Stimulated activated CD8-positive, alpha-beta memory T cell treated with anti-CD3 and anti-CD28 coated beads, Interleukin-12 subunit alpha, Interleukin-12 subunit beta, amount 100 ng/mL, for 4 hours (primary cell): ENCODE data around the gene NUP43.
A peak's percentile ranks its signal among the peaks of the same experiment; 100 is the strongest.
"Not testable (repeated sequence)": the region's sequence is repeated elsewhere in the genome, so short reads cannot be mapped to it uniquely, and the experiment has no call there.

Experiments
- DNase-seq: peaks from one replicate; pipeline ENCODE4 v3.0.0-alpha.2; 2020; ENCODE audit warnings: low read depth

The NUP43 gene

GRCh38 chr6:149749082-149749593, 2.8 kb upstream of the NUP43 start:
- not testable (repeated sequence) for DNase-seq

GRCh38 chr6:149745252-149745651, 1.1 kb downstream of the NUP43 start:
- not testable (repeated sequence) for DNase-seq

- DNase-seq, result no peak
These were observed 11.4 kb downstream of the NUP43 start for GRCh38 chr6:149734915-149735314.

GRCh38 chr6:149733089-149733720, 13.1 kb downstream of the NUP43 start:
- no peak for DNase-seq

GRCh38 chr6:149729824-149730223, 16.5 kb downstream of the NUP43 start:
- no peak for DNase-seq

- no peak for DNase-seq
These were observed 17.7 kb downstream of the NUP43 start for GRCh38 chr6:149728499-149729234.

GRCh38 chr6:149727793-149728498, 18.4 kb downstream of the NUP43 start:
- no peak for DNase-seq

GRCh38 chr6:149725785-149726184, 20.5 kb downstream of the NUP43 start:
- DNase-seq, result no peak

GRCh38 chr6:149723771-149724417, 22.4 kb downstream of the NUP43 start:
- DNase-seq, result no peak

- no peak for DNase-seq
These were observed 23.1 kb downstream of the NUP43 start for GRCh38 chr6:149723262-149723661.

GRCh38 chr6:149719531-149719930, 26.8 kb downstream of the NUP43 start:
- DNase-seq, result no peak

GRCh38 chr6:149717588-149718458, 28.5 kb downstream of the NUP43 start, which contains the start of gene LATS1:
Gene LATS1, minus strand, starts transcription at chr6:149718101. Its CDS starts 15,975 bp downstream, at chr6:149702126.
- peak; percentile 87 for DNase-seq

GRCh38 chr6:149717255-149717587, 29.1 kb downstream of the NUP43 start:
- DNase-seq, result no peak

GRCh38 chr6:149716181-149716963, 30.0 kb downstream of the NUP43 start:
- DNase-seq, result no peak

GRCh38 chr6:149714442-149714841, 31.9 kb downstream of the NUP43 start:
- DNase-seq, result no peak

- no peak for DNase-seq
These were observed 34.6 kb downstream of the NUP43 start for GRCh38 chr6:149711711-149712110.

GRCh38 chr6:149701714-149702113, 44.6 kb downstream of the NUP43 start:
- no peak for DNase-seq

- no peak for DNase-seq
These were observed 47.2 kb downstream of the NUP43 start for GRCh38 chr6:149699150-149699549.

- no peak for DNase-seq
These were observed 48.2 kb downstream of the NUP43 start for GRCh38 chr6:149698175-149698574.

GRCh38 chr6:149696901-149697300, 49.4 kb downstream of the NUP43 start:
- DNase-seq, result no peak

- DNase-seq, result no peak
These were observed 51.4 kb downstream of the NUP43 start for GRCh38 chr6:149694921-149695320.
